Astrocyte of the cerebellum (primary cell): ENCODE results near the gene DCP2.

Source experiments
- DNase-seq: peaks from one replicate; pipeline ENCODE4 v3.0.0-alpha.2; 2011; ENCODE audit warnings: low read depth
- H3K4me3 ChIP-seq: 2 replicates; pipeline ENCODE4 v1.5.1; 2011; ENCODE audit warnings: mild to moderate bottlenecking, low read depth, low read length, moderate library complexity
- in situ Hi-C: cut with HindIII; loops from 2 replicates; pipeline ENCODE4 v1.10.0; 2017; ENCODE audit warnings: low sequenced_read_pairs
- TF ChIP-seq, protein P1 (sequence below): IDR thresholded peaks from 2 replicates; pipeline ENCODE4 v1.5.1; 2012; ENCODE audit warnings: low read length, low read depth, moderate library complexity, mild to moderate bottlenecking; ENCODE audit errors: missing control alignments

Gene DCP2

DNA sequence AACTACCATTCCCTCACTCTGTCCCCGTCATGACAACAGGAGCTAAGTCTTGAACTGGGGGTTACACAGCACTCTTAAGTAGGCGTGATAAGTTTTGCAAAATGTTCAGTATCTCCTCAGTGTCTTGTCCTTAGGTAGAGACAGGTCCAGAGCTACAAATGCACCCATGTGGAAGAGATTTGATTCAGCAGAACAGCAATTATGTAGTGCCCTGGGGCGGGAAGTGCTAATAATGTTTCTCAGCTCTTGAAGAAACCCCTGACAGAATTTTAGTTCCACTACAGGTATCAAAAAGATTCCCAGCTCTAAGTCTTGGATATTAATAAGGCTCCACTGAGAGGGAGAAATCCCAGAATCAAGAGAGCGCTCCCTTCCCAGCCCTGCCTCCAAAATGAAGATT, 49.6 kb downstream of the DCP2 start:
- no peak for DNase-seq
- no peak overlapping the region for H3K4me3 ChIP-seq
- in situ Hi-C loops, result no loop called here
- TF ChIP-seq, protein P1, sequence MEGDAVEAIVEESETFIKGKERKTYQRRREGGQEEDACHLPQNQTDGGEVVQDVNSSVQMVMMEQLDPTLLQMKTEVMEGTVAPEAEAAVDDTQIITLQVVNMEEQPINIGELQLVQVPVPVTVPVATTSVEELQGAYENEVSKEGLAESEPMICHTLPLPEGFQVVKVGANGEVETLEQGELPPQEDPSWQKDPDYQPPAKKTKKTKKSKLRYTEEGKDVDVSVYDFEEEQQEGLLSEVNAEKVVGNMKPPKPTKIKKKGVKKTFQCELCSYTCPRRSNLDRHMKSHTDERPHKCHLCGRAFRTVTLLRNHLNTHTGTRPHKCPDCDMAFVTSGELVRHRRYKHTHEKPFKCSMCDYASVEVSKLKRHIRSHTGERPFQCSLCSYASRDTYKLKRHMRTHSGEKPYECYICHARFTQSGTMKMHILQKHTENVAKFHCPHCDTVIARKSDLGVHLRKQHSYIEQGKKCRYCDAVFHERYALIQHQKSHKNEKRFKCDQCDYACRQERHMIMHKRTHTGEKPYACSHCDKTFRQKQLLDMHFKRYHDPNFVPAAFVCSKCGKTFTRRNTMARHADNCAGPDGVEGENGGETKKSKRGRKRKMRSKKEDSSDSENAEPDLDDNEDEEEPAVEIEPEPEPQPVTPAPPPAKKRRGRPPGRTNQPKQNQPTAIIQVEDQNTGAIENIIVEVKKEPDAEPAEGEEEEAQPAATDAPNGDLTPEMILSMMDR, result no peak

DNA sequence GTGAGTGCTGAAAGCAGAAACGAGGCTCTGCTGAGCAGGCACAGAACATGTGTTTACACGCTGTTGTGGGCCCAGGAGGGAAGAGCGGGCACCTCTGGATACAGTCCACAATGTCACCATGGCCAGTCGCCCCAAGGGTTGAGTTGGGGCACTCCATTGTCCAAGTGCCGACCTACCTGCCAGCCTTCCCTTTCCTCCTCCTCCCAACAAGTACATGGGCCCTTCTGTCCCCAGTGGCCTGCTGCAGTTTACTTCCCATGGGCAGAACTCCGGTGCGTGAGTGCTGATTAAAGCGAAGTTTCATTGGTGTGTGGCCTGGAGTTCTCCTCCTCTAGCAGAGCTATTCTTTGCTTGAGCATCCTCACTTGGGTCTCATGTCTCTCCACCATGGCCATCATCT, 50.4 kb downstream of the DCP2 start:
- no peak for DNase-seq
- in situ Hi-C loops, result no loop called here
- TF ChIP-seq, protein P1, result no peak
- H3K4me3 ChIP-seq, result no peak overlapping the region

DNA sequence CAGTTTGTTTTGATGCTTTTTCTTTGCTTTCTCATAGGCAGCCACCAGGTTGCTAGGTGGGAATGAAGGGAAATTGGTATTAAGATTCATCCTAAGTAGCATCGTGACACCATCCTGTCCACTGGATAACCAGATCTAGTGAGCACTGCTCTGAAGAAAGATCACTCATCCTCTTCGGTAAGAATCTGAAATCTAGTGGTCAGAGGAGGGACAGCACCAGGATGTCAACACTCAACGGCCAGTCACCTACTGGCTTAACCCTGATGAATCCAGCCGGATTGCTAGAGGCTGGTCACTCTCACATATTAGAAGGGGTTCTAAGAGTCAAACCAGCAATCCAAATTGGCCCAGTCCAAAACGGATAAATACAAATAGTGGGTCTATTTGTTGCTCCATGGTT, 50.8 kb downstream of the DCP2 start:
- TF ChIP-seq, protein P1, result no peak
- DNase-seq, result no peak
- in situ Hi-C loops, result no loop called here
- H3K4me3 ChIP-seq, result no peak overlapping the region

GRCh38 chr5:113029614-113030013, 53.0 kb downstream of the DCP2 start:
- in situ Hi-C loops, result no loop called here
- DNase-seq, result no peak
- no peak overlapping the region for H3K4me3 ChIP-seq
- TF ChIP-seq, protein P1, result no peak

GRCh38 chr5:113031104-113031503, 54.5 kb downstream of the DCP2 start:
- H3K4me3 ChIP-seq, result no peak overlapping the region
- no peak for DNase-seq
- TF ChIP-seq, protein P1, result no peak
- in situ Hi-C loops, result no loop called here

- TF ChIP-seq, protein P1, result no peak
- H3K4me3 ChIP-seq, result no peak overlapping the region
- in situ Hi-C loops, result no loop called here
- DNase-seq, result no peak
Measured at GRCh38 chr5:113031557-113031956, 55.0 kb downstream of the DCP2 start.
